Measurements from ENCODE around the gene CCDC3.
"Not testable (repeated sequence)": the region's sequence is repeated elsewhere in the genome, so short reads cannot be mapped to it uniquely, and the experiment has no call there.

Gene CCDC3

GRCh38 chr10:13043520-13043919 lies 42.0 kb upstream of the CCDC3 start:
- no peak for DNase-seq (ENCODE audit: low read depth)
- no peak overlapping the region for H3K4me3 ChIP-seq (ENCODE audit: low read length)
- TF ChIP-seq CTCF (conservative IDR thresholded peaks at IDR 0.05; ENCODE audit: low read length): no peak

GRCh38 chr10:13039761-13040160 lies 38.2 kb upstream of the CCDC3 start:
- no peak for DNase-seq (ENCODE audit: low read depth)
- no peak for TF ChIP-seq CTCF (conservative IDR thresholded peaks at IDR 0.05; ENCODE audit: low read length)
- no peak overlapping the region for H3K4me3 ChIP-seq (ENCODE audit: low read length)

GRCh38 chr10:13038391-13038790 lies 36.9 kb upstream of the CCDC3 start:
- no peak for TF ChIP-seq CTCF (conservative IDR thresholded peaks at IDR 0.05; ENCODE audit: low read length)

GRCh38 chr10:13037832-13038231 lies 36.3 kb upstream of the CCDC3 start:
- no peak overlapping the region for H3K4me3 ChIP-seq (ENCODE audit: low read length)
- no peak for TF ChIP-seq CTCF (conservative IDR thresholded peaks at IDR 0.05; ENCODE audit: low read length)
- DNase-seq (ENCODE audit: low read depth): no peak

More at GRCh38 chr10:13038391-13038790, 36.9 kb upstream of the CCDC3 start:
- DNase-seq (ENCODE audit: low read depth): no peak
- H3K4me3 ChIP-seq (ENCODE audit: low read length): no peak overlapping the region

- H3K4me3 ChIP-seq (ENCODE audit: low read length): no peak overlapping the region
- no peak for TF ChIP-seq CTCF (conservative IDR thresholded peaks at IDR 0.05; ENCODE audit: low read length)
- no peak for DNase-seq (ENCODE audit: low read depth)
These were observed 35.3 kb upstream of the CCDC3 start for GRCh38 chr10:13036841-13037240.

- DNase-seq (ENCODE audit: low read depth); H3K4me3 ChIP-seq (ENCODE audit: low read length): not testable (repeated sequence)
These were observed 34.2 kb upstream of the CCDC3 start for GRCh38 chr10:13035731-13036130.

- no peak overlapping the region for H3K4me3 ChIP-seq (ENCODE audit: low read length)
- TF ChIP-seq CTCF (conservative IDR thresholded peaks at IDR 0.05; ENCODE audit: low read length): no peak
- DNase-seq (ENCODE audit: low read depth): no peak
These were observed 25.4 kb upstream of the CCDC3 start for GRCh38 chr10:13026873-13027272.

- no peak overlapping the region for H3K4me3 ChIP-seq (ENCODE audit: low read length)
- no peak for DNase-seq (ENCODE audit: low read depth)
- no peak for TF ChIP-seq CTCF (conservative IDR thresholded peaks at IDR 0.05; ENCODE audit: low read length)
These were observed 22.2 kb upstream of the CCDC3 start for GRCh38 chr10:13023754-13024153.

All from AG10803 (cell line).